ENCODE results near the gene FAM241B. TPM values are rescaled to one million over a fixed set of nuclear protein-coding genes. Genes with fewer than 3 reads are reported as not detected.
A peak's percentile ranks its signal among the peaks of the same experiment; 100 is the strongest.

The FAM241B gene
- total RNA-seq, 1 donor from 2014 or later: 50.1 TPM

- TF ChIP-seq, protein P1, sequence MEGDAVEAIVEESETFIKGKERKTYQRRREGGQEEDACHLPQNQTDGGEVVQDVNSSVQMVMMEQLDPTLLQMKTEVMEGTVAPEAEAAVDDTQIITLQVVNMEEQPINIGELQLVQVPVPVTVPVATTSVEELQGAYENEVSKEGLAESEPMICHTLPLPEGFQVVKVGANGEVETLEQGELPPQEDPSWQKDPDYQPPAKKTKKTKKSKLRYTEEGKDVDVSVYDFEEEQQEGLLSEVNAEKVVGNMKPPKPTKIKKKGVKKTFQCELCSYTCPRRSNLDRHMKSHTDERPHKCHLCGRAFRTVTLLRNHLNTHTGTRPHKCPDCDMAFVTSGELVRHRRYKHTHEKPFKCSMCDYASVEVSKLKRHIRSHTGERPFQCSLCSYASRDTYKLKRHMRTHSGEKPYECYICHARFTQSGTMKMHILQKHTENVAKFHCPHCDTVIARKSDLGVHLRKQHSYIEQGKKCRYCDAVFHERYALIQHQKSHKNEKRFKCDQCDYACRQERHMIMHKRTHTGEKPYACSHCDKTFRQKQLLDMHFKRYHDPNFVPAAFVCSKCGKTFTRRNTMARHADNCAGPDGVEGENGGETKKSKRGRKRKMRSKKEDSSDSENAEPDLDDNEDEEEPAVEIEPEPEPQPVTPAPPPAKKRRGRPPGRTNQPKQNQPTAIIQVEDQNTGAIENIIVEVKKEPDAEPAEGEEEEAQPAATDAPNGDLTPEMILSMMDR (IDR thresholded peaks at IDR 0.05; ENCODE audit: partially characterized antibody, unreplicated experiment): no peak
- no peak overlapping the region for H3K4me3 Mint-ChIP-seq (ENCODE audit: unreplicated experiment)
- H3K27me3 Mint-ChIP-seq (ENCODE audit: unreplicated experiment): peaks cover 12% of the 10 kb centered on the region
- peak overlapping the region; percentile 89 for H3K27ac Mint-ChIP-seq (ENCODE audit: unreplicated experiment)
- H3K9me3 Mint-ChIP-seq (ENCODE audit: unreplicated experiment): peaks cover 8% of the 10 kb centered on the region
- no peaks in the 10 kb centered on the region for H3K36me3 Mint-ChIP-seq (ENCODE audit: unreplicated experiment)
- H3K4me1 Mint-ChIP-seq (ENCODE audit: low read depth, unreplicated experiment): peaks cover 42% of the 10 kb centered on the region
- DNase-seq: no peak
Observed at GRCh38 chr10:69652111-69652856, 22.2 kb downstream of the FAM241B start.

DNA sequence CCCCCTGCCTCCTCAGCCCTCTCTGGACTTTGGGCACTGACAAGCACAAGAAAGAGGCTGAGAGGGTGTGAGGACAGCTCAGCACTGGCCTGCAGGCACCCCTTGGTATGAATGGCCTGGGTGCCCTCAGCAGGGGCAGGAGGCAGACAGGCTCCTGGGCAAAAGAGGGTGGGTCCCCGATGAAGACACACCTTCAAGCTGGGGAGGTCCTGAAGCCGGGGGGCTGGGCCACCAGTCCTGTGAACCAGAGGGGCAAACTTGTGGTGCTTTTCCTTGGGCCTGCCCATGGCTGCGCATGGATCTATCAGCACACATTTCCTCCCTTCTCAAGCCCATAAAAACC, 22.8 kb downstream of the FAM241B start:
- no peak overlapping the region for H3K27ac Mint-ChIP-seq (ENCODE audit: unreplicated experiment)
- TF ChIP-seq, protein P1 (IDR thresholded peaks at IDR 0.05; ENCODE audit: partially characterized antibody, unreplicated experiment): no peak
- H3K9me3 Mint-ChIP-seq (ENCODE audit: unreplicated experiment): peaks cover 11% of the 10 kb centered on the region

DNA sequence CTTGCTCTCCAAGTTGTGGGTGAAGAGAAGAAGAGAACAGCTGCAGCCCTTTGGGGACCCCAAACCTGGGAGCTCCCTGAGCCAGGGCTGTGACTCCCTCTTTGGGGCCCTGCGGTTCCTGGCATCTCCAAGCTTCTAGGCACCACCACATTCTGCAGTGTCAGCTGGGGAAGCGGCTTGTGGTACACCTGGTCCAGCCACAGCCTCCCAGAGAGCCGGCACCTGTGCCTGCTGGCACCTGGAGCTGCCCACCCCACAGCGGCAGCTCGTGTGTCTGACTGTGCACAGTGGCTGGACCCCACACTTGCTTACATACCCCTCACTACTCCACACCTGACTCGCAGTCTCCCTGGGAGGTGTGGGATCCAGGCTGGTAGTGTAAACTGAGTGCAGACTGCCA, 23.5 kb downstream of the FAM241B start:
- H3K36me3 Mint-ChIP-seq (ENCODE audit: unreplicated experiment): no peaks in the 10 kb centered on the region
- H3K27ac Mint-ChIP-seq (ENCODE audit: unreplicated experiment): no peak overlapping the region
- no peak for DNase-seq
- H3K9me3 Mint-ChIP-seq (ENCODE audit: unreplicated experiment): peaks cover 14% of the 10 kb centered on the region
- H3K4me3 Mint-ChIP-seq (ENCODE audit: unreplicated experiment): no peak overlapping the region
- TF ChIP-seq, protein P1 (IDR thresholded peaks at IDR 0.05; ENCODE audit: partially characterized antibody, unreplicated experiment): no peak
- peaks cover 44% of the 10 kb centered on the region for H3K4me1 Mint-ChIP-seq (ENCODE audit: low read depth, unreplicated experiment)
- peaks cover 7% of the 10 kb centered on the region for H3K27me3 Mint-ChIP-seq (ENCODE audit: unreplicated experiment)

More for the DNA sequence above, 22.8 kb downstream of the FAM241B start:
- H3K27me3 Mint-ChIP-seq (ENCODE audit: unreplicated experiment): peaks cover 8% of the 10 kb centered on the region
- no peaks in the 10 kb centered on the region for H3K36me3 Mint-ChIP-seq (ENCODE audit: unreplicated experiment)
- peaks cover 42% of the 10 kb centered on the region for H3K4me1 Mint-ChIP-seq (ENCODE audit: low read depth, unreplicated experiment)
- H3K4me3 Mint-ChIP-seq (ENCODE audit: unreplicated experiment): no peak overlapping the region
- DNase-seq: no peak

DNA sequence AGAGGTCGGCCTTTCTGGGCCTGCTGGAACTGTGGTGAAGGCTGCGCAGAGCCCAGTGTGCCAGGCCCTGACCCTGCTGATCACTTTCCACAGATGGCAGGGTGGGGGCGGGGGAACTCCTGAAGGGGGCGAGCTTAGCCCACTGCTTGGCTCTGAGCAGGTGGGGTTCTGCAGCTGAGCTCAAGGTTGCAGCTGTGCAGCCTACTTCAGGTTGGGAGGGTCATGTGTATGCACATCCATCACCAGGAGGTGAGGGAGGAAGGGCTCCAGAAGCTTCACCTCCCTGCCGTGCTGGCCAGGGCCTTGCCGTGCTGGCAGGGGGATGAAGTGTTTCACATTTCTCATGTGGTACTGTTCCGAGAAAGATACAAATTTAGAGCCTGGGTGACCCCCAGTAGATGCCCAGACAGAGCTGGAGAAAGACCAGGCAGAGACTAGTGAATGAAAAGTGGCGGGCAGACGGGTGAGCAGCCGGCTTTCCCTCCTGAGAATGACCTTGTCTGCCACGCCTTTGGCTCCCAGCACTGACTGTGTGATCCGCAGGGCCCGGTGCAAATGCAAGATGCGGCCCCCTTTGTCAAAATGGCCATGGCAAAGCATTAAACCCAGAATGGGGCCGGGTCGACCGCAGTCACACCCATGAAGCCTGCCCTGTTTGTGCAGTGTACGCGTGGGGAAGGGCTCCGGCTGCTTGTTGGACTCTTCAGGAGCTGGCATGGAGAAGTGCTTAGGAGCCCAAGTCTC, 25.2 kb downstream of the FAM241B start:
- Mint-ChIP-seq H3K27me3 (ENCODE audit: unreplicated experiment) (peaks cover 7% of the 10 kb centered on the region), H3K36me3 (ENCODE audit: unreplicated experiment) (no peaks in the 10 kb centered on the region), H3K4me1 (ENCODE audit: low read depth, unreplicated experiment) (peaks cover 44% of the 10 kb centered on the region), H3K4me3 (ENCODE audit: unreplicated experiment) (no peak overlapping the region), H3K9me3 (ENCODE audit: unreplicated experiment) (peaks cover 14% of the 10 kb centered on the region), H3K27ac (ENCODE audit: unreplicated experiment) (no peak overlapping the region)
- DNase-seq: no peak
- TF ChIP-seq, protein P1 (IDR thresholded peaks at IDR 0.05; ENCODE audit: partially characterized antibody, unreplicated experiment): no peak
